ENCODE results near the gene SLC39A13.
A peak's percentile ranks its signal among the peaks of the same experiment; 100 is the strongest.

- TF ChIP-seq CTCF (conservative IDR thresholded peaks at IDR 0.05; ENCODE audit: low read depth, low read length) (peak; percentile 97), BHLHE40 (IDR thresholded peaks at IDR 0.05; ENCODE audit: low read depth, low read length) (peak; percentile 80), RAD21 (IDR thresholded peaks at IDR 0.05; ENCODE audit: low read length) (peak; percentile 85), RFX5 (IDR thresholded peaks at IDR 0.05; ENCODE audit: low read depth, low read length) (no peak), POLR2A (IDR thresholded peaks at IDR 0.05; ENCODE audit: low read depth, low read length) (peak; percentile 76), RCOR1 (IDR thresholded peaks at IDR 0.05; ENCODE audit: insufficient replicate concordance, low read length) (peak; percentile 72), CHD1 (IDR thresholded peaks at IDR 0.05; ENCODE audit: low read depth, low read length) (no peak), USF2 (IDR thresholded peaks at IDR 0.05; ENCODE audit: low read depth, low read length) (no peak; the same call in 1 of the 2 replicates), ELK1 (IDR thresholded peaks at IDR 0.05; ENCODE audit: borderline replicate concordance, low read depth, low read length) (no peak), SMC3 (IDR thresholded peaks at IDR 0.05; ENCODE audit: low read depth, low read length) (peak; percentile 65), MAFK (IDR thresholded peaks at IDR 0.05; ENCODE audit: low read depth, low read length) (0 out of 2 replicates have a peak, but pooled peaks have one; percentile 19)
Measured at GRCh38 chr11:47407746-47408590, at the start of gene SLC39A13.

Data from IMR-90 (cell line).